Mesothelial cell of epicardium (in vitro differentiated cells): ENCODE measurements around the gene PLEKHH2. TPM values are rescaled to one million over a fixed set of nuclear protein-coding genes. Genes with fewer than 3 reads are reported as not detected.
"Not testable (repeated sequence)": the region's sequence is repeated elsewhere in the genome, so short reads cannot be mapped to it uniquely, and the experiment has no call there.

Experiments used
- DNase-seq, 2 experiments: peaks; one replicate each; pipeline ENCODE4 v3.0.0; 2021; ENCODE audit warnings: low spot score in 2 of 2; ENCODE audit not compliant: unreplicated experiment in 2 of 2
- H3K27ac Mint-ChIP-seq: 2 replicates; pipeline ENCODE4 v1.8.0; 2021; ENCODE audit warnings: mixed read lengths
- H3K27me3 Mint-ChIP-seq: 2 replicates; pipeline ENCODE4 v1.8.0; 2021; ENCODE audit warnings: low read depth, mixed read lengths
- H3K36me3 Mint-ChIP-seq: 2 replicates; pipeline ENCODE4 v1.8.0; 2021; ENCODE audit warnings: mixed read lengths
- H3K4me1 Mint-ChIP-seq: 2 replicates; pipeline ENCODE4 v1.8.0; 2021; ENCODE audit warnings: mixed read lengths
- H3K4me3 Mint-ChIP-seq: 2 replicates; pipeline ENCODE4 v1.8.0; 2021; ENCODE audit warnings: mild to moderate bottlenecking, moderate library complexity, mixed read lengths
- H3K9me3 Mint-ChIP-seq: 2 replicates; pipeline ENCODE4 v1.8.0; 2021; ENCODE audit warnings: mixed read lengths
- CTCF ChIP-seq: fragments of 200-600 bp; sonication (generic); IDR thresholded peaks from one replicate; pipeline ENCODE4 v1.5.0; 2021; ENCODE audit warnings: antibody characterized with exemption; ENCODE audit not compliant: unreplicated experiment
- total RNA-seq: library from RNA; stranded (reverse); gene quantifications from 3 replicates; pipeline ENCODE4 v1.2.1, GENCODE V29; 2021

Gene PLEKHH2
- 11.3 to 12.0 TPM (median 11.8 TPM) in 3 replicates for total RNA-seq

- no peak for TF ChIP-seq CTCF
- Mint-ChIP-seq H3K36me3 (peaks cover 3% of the 10 kb centered on the region), H3K4me3 (peak within 1 kb of the TSS; percentile 73), H3K9me3 (peaks cover 3% of the 10 kb centered on the region), H3K4me1 (peaks cover 41% of the 10 kb centered on the region), H3K27ac (peak within 1 kb of the TSS; percentile 38), H3K27me3 (peaks cover 27% of the 10 kb centered on the region)
- peak; percentile 91 to 98 for DNase-seq
These were observed at the start of gene PLEKHH2 for GRCh38 chr2:43637030-43637803. Gene PLEKHH2, plus strand, starts transcription at chr2:43637260. Its CDS starts 7,414 bp downstream, at chr2:43644674.

- Mint-ChIP-seq H3K27me3 (no peaks in the 10 kb centered on the region), H3K9me3 (no peaks in the 10 kb centered on the region), H3K36me3 (peaks cover 13% of the 10 kb centered on the region), H3K4me1 (peaks cover 18% of the 10 kb centered on the region), H3K27ac (no peak overlapping the region), H3K4me3 (no peak overlapping the region)
- DNase-seq, result no peak
- TF ChIP-seq CTCF, result no peak
These were observed 44.6 kb upstream of the PLEKHH2 start for GRCh38 chr2:43592443-43592842.

- no peak for DNase-seq
- no peak for TF ChIP-seq CTCF
- Mint-ChIP-seq H3K9me3 (no peaks in the 10 kb centered on the region), H3K27me3 (peaks cover 2% of the 10 kb centered on the region), H3K4me1 (peaks cover 18% of the 10 kb centered on the region), H3K4me3 (no peak overlapping the region), H3K36me3 (peaks cover 6% of the 10 kb centered on the region), H3K27ac (no peak overlapping the region)
These were observed 43.8 kb upstream of the PLEKHH2 start for GRCh38 chr2:43593254-43593653.

GRCh38 chr2:43594875-43595274 is 42.2 kb upstream of the PLEKHH2 start:
- H3K4me1 Mint-ChIP-seq, result peaks cover 18% of the 10 kb centered on the region
- no peaks in the 10 kb centered on the region for H3K36me3 Mint-ChIP-seq
- H3K27me3 Mint-ChIP-seq, result peaks cover 11% of the 10 kb centered on the region
- DNase-seq, result no peak
- peak overlapping the region; percentile 99 for H3K27ac Mint-ChIP-seq
- H3K4me3 Mint-ChIP-seq, result peak overlapping the region; percentile 94
- no peaks in the 10 kb centered on the region for H3K9me3 Mint-ChIP-seq
- TF ChIP-seq CTCF, result no peak

GRCh38 chr2:43595603-43596412 is 41.3 kb upstream of the PLEKHH2 start, which contains the start of gene THADA:
Gene THADA, minus strand, starts transcription at chr2:43596038. Its CDS starts 3,646 bp downstream, at chr2:43592392.
- peak; percentile 94 to 97 for DNase-seq
- Mint-ChIP-seq H3K36me3 (no peaks in the 10 kb centered on the region), H3K27me3 (peaks cover 11% of the 10 kb centered on the region), H3K9me3 (no peaks in the 10 kb centered on the region), H3K27ac (peak within 1 kb of the TSS; percentile 99), H3K4me3 (peak within 1 kb of the TSS; percentile 94), H3K4me1 (peaks cover 18% of the 10 kb centered on the region)
- no peak for TF ChIP-seq CTCF

- H3K4me3 Mint-ChIP-seq, H3K36me3 Mint-ChIP-seq, H3K4me1 Mint-ChIP-seq, H3K9me3 Mint-ChIP-seq, H3K27ac Mint-ChIP-seq, DNase-seq: not testable (repeated sequence)
- H3K27me3 Mint-ChIP-seq, result peaks cover 11% of the 10 kb centered on the region
These were observed 36.5 kb upstream of the PLEKHH2 start for GRCh38 chr2:43600596-43600995.
